HepG2 (cell line): ENCODE data around the gene PIEZO1. TPM values are rescaled to one million over a fixed set of nuclear protein-coding genes. Genes with fewer than 3 reads are reported as not detected.

Experiments
- ARNT2 ChIP-seq: sonication (generic); formaldehyde crosslinking; IDR thresholded peaks from 2 replicates; pipeline ENCODE4 v1.8.0; 2022; ENCODE audit warnings: mild to moderate bottlenecking, low read depth, missing genetic modification reagents, moderate library complexity
- NR2F1 ChIP-seq, 2 experiments: fragments of 450-650 bp in 1 of 2; formaldehyde crosslinking in 1 of 2; IDR thresholded peaks; 2 replicates each; pipeline versions ENCODE4 v1.5.0 to v1.6.1; 2016 to 2020; ENCODE audit warnings: mild to moderate bottlenecking in 1 of 2, missing compliant biosample characterization in 1 of 2, missing genetic modification reagents in 1 of 2, moderate library complexity in 1 of 2
- RFX5 ChIP-seq: IDR thresholded peaks from 2 replicates; pipeline ENCODE4 v1.6.1; 2011; ENCODE audit warnings: low read depth, low read length, improper control_type of control experiment
- SALL2 ChIP-seq: sonication (generic); formaldehyde crosslinking; IDR thresholded peaks from 2 replicates; pipeline ENCODE4 v1.8.1; 2023; ENCODE audit warnings: mild to moderate bottlenecking, missing genetic modification reagents, inconsistent platforms
- SATB2 ChIP-seq: sonication (generic); formaldehyde crosslinking; IDR thresholded peaks from 2 replicates; pipeline ENCODE4 v1.5.0; 2020; ENCODE audit warnings: missing genetic modification reagents
- TGIF2 ChIP-seq: IDR thresholded peaks from 2 replicates; pipeline ENCODE4 v1.6.1; 2016; ENCODE audit warnings: control low read depth, missing compliant biosample characterization
- U2AF1 ChIP-seq: fragments of 200-400 bp; formaldehyde crosslinking; optimal IDR thresholded peaks from 2 replicates; pipeline ENCODE3; 2017; ENCODE audit warnings: mild to moderate bottlenecking, low read depth, low read length
- ZFP82 ChIP-seq: sonication (generic); formaldehyde crosslinking; IDR thresholded peaks from 2 replicates; pipeline ENCODE4 v1.5.1; 2020; ENCODE audit warnings: mild to moderate bottlenecking, missing genetic modification reagents, borderline replicate concordance
- ZMAT3 ChIP-seq: sonication (generic); formaldehyde crosslinking; conservative IDR thresholded peaks from 2 replicates; pipeline ENCODE4 v1.7.0; 2021; ENCODE audit warnings: missing genetic modification reagents
- ZNF24 ChIP-seq: fragments of 450-650 bp; IDR thresholded peaks from 2 replicates; pipeline ENCODE4 v1.6.1; 2017; ENCODE audit warnings: antibody characterized with exemption, mild to moderate bottlenecking
- ZNF598 ChIP-seq: sonication (generic); formaldehyde crosslinking; IDR thresholded peaks from 2 replicates; pipeline ENCODE4 v1.5.1; 2020; ENCODE audit warnings: mild to moderate bottlenecking, missing genetic modification reagents, borderline replicate concordance
- ZNF724P ChIP-seq: sonication (generic); formaldehyde crosslinking; IDR thresholded peaks from 2 replicates; pipeline ENCODE4 v1.8.0; 2022; ENCODE audit warnings: missing genetic modification reagents, borderline replicate concordance
- ZSCAN29 ChIP-seq: sonication (generic); formaldehyde crosslinking; conservative IDR thresholded peaks from 2 replicates; pipeline ENCODE4 v1.4.0; 2020; ENCODE audit warnings: mild to moderate bottlenecking, missing genetic modification reagents
- polyA plus RNA-seq, 8 experiments: library from polyadenylated mRNA; depleted of rRNA in 3 of 8; stranded (reverse) in 7 of 8; unstranded in 1 of 8; fragments of >200 nt; fragmentation: Illumina TruSeq in 4 of 8; extraction: Trizol in 4 of 8; gene quantifications; 2 replicates each; pipeline versions ENCODE4 v1.2.1 to v1.2.3, GENCODE V29; 2011 to 2016; ENCODE audit warnings: low read depth in 4 of 8, missing spikeins in 1 of 8, mixed read lengths in 1 of 8; ENCODE audit not compliant: insufficient read depth in 1 of 8
- total RNA-seq, 5 experiments: library from RNA; depleted of rRNA; stranded (reverse); fragments of >200 nt; fragmentation: Illumina TruSeq; extraction: Trizol; gene quantifications; 2 replicates each; pipeline ENCODE4 v1.2.3, GENCODE V29; 2016; ENCODE audit warnings: low read depth in 1 of 5
- TF ChIP-seq, protein P1 (sequence below): IDR thresholded peaks from 2 replicates; pipeline ENCODE4 v1.4.0; 2020; ENCODE audit warnings: mild to moderate bottlenecking, missing genetic modification reagents
- TF ChIP-seq, protein P2 (sequence below): sonication (generic); formaldehyde crosslinking; IDR thresholded peaks from 2 replicates; pipeline ENCODE4 v1.9.0; 2021; ENCODE audit warnings: missing genetic modification reagents, mild to moderate bottlenecking, borderline replicate concordance
- TF ChIP-seq, protein P3 (sequence below): IDR thresholded peaks from 2 replicates; pipeline ENCODE4 v1.6.1; 2016
- TF ChIP-seq, protein P4 (sequence below): sonication (generic); formaldehyde crosslinking; IDR thresholded peaks from 2 replicates; pipeline ENCODE4 v1.8.1; 2023; ENCODE audit warnings: mild to moderate bottlenecking, inconsistent platforms, moderate library complexity, missing genetic modification reagents, borderline replicate concordance
- TF ChIP-seq, protein P5 (sequence below): IDR thresholded peaks from 2 replicates; pipeline ENCODE4 v1.6.1; 2016; ENCODE audit warnings: control low read depth

The PIEZO1 gene
- total and polyA plus RNA-seq, 2 of the 13 experiments (the other 11 are each of a cell fraction or from before 2014, with no cell fraction given) = 67.9 to 85.0 TPM

DNA sequence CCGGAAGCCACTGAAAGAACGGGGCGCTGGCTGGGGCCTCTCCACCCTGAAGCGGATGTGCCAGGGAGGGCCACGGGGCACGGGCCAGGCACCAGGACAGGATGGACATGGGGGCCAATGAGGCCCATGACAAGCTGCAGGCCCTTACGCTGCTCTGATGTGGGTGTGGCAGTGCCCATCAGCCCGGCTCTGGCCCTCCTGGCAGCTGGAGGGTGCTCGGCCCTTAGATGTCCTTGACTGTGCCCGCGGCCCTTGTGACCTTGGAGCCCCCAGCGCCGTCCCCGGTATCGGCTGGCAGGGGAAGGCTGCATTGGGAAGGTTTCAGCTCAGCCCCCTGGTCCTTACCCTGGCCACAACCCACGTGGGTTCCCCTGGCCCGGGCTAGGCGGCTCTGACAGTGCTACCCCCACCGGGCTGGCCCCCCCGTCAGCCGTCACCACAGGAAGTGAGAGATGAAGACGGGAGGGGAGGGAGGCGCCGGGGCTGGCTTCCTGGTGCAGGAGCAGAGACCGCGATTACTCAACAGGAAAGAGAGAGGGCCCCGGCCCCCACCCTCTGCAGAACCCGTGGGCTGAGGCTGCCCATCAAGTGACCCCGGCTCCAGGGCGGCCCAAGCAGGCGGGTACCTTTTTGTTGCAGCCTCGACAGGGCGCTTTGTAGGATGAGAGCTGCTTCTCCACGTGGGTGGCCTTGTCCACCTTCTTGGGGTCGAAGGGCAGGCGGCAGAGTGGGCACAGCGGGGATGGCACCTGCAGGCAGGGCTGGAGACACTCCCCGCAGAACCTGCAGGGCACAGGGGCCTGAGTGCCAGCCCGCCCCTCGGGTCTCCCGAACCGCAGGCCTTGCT, 84.2 kb downstream of the PIEZO1 start (continued):
- no peak for TF ChIP-seq RFX5
- TF ChIP-seq ARNT2 = 0 out of 2 replicates have a peak, but pooled peaks have one; percentile 30
- TF ChIP-seq U2AF1 = peak; percentile 73
- TF ChIP-seq ZFP82 (CRISPR knock-in tag) = peak; percentile 94; the same call in 1 of the 2 replicates
- TF ChIP-seq, protein P1, sequence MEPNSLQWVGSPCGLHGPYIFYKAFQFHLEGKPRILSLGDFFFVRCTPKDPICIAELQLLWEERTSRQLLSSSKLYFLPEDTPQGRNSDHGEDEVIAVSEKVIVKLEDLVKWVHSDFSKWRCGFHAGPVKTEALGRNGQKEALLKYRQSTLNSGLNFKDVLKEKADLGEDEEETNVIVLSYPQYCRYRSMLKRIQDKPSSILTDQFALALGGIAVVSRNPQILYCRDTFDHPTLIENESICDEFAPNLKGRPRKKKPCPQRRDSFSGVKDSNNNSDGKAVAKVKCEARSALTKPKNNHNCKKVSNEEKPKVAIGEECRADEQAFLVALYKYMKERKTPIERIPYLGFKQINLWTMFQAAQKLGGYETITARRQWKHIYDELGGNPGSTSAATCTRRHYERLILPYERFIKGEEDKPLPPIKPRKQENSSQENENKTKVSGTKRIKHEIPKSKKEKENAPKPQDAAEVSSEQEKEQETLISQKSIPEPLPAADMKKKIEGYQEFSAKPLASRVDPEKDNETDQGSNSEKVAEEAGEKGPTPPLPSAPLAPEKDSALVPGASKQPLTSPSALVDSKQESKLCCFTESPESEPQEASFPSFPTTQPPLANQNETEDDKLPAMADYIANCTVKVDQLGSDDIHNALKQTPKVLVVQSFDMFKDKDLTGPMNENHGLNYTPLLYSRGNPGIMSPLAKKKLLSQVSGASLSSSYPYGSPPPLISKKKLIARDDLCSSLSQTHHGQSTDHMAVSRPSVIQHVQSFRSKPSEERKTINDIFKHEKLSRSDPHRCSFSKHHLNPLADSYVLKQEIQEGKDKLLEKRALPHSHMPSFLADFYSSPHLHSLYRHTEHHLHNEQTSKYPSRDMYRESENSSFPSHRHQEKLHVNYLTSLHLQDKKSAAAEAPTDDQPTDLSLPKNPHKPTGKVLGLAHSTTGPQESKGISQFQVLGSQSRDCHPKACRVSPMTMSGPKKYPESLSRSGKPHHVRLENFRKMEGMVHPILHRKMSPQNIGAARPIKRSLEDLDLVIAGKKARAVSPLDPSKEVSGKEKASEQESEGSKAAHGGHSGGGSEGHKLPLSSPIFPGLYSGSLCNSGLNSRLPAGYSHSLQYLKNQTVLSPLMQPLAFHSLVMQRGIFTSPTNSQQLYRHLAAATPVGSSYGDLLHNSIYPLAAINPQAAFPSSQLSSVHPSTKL (CRISPR knock-in tag) = no peak; the same call in none of the 2 replicates
- peak; percentile 83 for TF ChIP-seq ZMAT3 (CRISPR knock-in tag)
- TF ChIP-seq ZNF24 = no peak
- TF ChIP-seq, protein P2, sequence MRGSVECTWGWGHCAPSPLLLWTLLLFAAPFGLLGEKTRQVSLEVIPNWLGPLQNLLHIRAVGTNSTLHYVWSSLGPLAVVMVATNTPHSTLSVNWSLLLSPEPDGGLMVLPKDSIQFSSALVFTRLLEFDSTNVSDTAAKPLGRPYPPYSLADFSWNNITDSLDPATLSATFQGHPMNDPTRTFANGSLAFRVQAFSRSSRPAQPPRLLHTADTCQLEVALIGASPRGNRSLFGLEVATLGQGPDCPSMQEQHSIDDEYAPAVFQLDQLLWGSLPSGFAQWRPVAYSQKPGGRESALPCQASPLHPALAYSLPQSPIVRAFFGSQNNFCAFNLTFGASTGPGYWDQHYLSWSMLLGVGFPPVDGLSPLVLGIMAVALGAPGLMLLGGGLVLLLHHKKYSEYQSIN (CRISPR knock-in tag) = no peak
- TF ChIP-seq NR2F1 (CRISPR knock-in tag; IDR thresholded peaks at IDR 0.05) = peak; percentile 15 to 25; a peak in 3 of 4 replicates
- peak; percentile 71; the same call in 1 of the 2 replicates for TF ChIP-seq ZNF598 (CRISPR knock-in tag)
- 0 out of 2 replicates have a peak, but pooled peaks have one; percentile 62 for TF ChIP-seq ZSCAN29 (CRISPR knock-in tag)
- TF ChIP-seq, protein P3, sequence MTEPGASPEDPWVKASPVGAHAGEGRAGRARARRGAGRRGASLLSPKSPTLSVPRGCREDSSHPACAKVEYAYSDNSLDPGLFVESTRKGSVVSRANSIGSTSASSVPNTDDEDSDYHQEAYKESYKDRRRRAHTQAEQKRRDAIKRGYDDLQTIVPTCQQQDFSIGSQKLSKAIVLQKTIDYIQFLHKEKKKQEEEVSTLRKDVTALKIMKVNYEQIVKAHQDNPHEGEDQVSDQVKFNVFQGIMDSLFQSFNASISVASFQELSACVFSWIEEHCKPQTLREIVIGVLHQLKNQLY (CRISPR knock-in tag) = peak; percentile 83; the same call in 1 of the 2 replicates
- TF ChIP-seq, protein P4, sequence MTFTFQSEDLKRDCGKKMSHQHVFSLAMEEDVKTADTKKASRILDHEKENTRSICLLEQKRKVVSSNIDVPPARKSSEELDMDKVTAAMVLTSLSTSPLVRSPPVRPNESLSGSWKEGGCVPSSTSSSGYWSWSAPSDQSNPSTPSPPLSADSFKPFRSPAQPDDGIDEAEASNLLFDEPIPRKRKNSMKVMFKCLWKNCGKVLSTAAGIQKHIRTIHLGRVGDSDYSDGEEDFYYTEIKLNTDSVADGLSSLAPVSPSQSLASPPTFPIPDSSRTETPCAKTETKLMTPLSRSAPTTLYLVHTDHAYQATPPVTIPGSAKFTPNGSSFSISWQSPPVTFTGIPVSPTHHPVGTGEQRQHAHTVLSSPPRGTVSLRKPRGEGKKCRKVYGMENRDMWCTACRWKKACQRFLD (CRISPR knock-in tag) = 0 out of 2 replicates have a peak, but pooled peaks have one; percentile 33
- TF ChIP-seq SATB2 (CRISPR knock-in tag) = 0 out of 2 replicates have a peak, but pooled peaks have one; percentile 57
- no peak for TF ChIP-seq ZNF724P (CRISPR knock-in tag)
- TF ChIP-seq, protein P5, sequence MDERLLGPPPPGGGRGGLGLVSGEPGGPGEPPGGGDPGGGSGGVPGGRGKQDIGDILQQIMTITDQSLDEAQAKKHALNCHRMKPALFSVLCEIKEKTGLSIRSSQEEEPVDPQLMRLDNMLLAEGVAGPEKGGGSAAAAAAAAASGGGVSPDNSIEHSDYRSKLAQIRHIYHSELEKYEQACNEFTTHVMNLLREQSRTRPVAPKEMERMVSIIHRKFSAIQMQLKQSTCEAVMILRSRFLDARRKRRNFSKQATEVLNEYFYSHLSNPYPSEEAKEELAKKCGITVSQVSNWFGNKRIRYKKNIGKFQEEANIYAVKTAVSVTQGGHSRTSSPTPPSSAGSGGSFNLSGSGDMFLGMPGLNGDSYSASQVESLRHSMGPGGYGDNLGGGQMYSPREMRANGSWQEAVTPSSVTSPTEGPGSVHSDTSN (CRISPR knock-in tag) = peak; percentile 75
- TF ChIP-seq SALL2 (CRISPR knock-in tag) = no peak; the same call in 1 of the 2 replicates
- TF ChIP-seq TGIF2 (CRISPR knock-in tag) = peak; percentile 89
